ENCODE results near the gene HIRIP3. TPM values are rescaled to one million over a fixed set of nuclear protein-coding genes. Genes with fewer than 3 reads are reported as not detected.

Gene HIRIP3
- total and polyA plus RNA-seq, 2 donors (not counting 3 experiments of a cell fraction or from before 2014, with no cell fraction given): 6.7 to 8.6 TPM

- Histone ChIP-seq H3K27ac (ENCODE audit: insufficient read depth, low read depth, low read length) (no peak overlapping the region), H3K9ac (replicated peaks; ENCODE audit: extremely low read depth, insufficient read depth, low read length) (no peak overlapping the region), H3K4me3 (replicated peaks in 1 of 3; ENCODE audit: insufficient read depth in 1 of 3, low read depth in 1 of 3, low read length in 3 of 3) (no peak overlapping the region), H3K79me2 (ENCODE audit: control insufficient read depth, insufficient read depth, low read length) (no peaks in the 10 kb centered on the region), H3K36me3 (ENCODE audit: control insufficient read depth in 2 of 2, extremely low read depth in 1 of 2, insufficient read depth in 2 of 2, low read length in 2 of 2) (no peaks in the 10 kb centered on the region), H3K27me3 (ENCODE audit: control insufficient read depth in 2 of 2, insufficient read depth in 2 of 2, low read length in 2 of 2) (peaks cover 19 to 20% of the 10 kb centered on the region in 2 experiments), H3K4me1 (ENCODE audit: control insufficient read depth, extremely low read depth, insufficient read depth, low read length) (no peaks in the 10 kb centered on the region), H3K9me1 (replicated peaks; ENCODE audit: control insufficient read depth, extremely low read depth, insufficient read depth, low read length) (no peaks in the 10 kb centered on the region), H3K4me2 (ENCODE audit: insufficient read depth, low read length) (no peak overlapping the region), H4K20me1 (replicated peaks; ENCODE audit: control insufficient read depth, extremely low read depth, insufficient read depth, low read length) (no peaks in the 10 kb centered on the region), H3K9me3 (replicated peaks; ENCODE audit: control insufficient read depth, insufficient read depth, low read length) (no peaks in the 10 kb centered on the region), H2AFZ (ENCODE audit: low read depth, low read length) (no peak overlapping the region)
- dilution Hi-C loops (cut with MboI; ENCODE audit: extremely low pct_ligation_motif_present, low sequenced_read_pairs): no loop called here
- DNase-seq (ENCODE audit: low read depth, low spot score) (no peak), FAIRE-seq (no peak)
- intact Hi-C loops (cut with micrococcal nuclease): loop anchor here (2.0 kb wide), 1 partner anchor 22 kb away; no protein-coding TSS in a partner anchor
- BruUV-seq (replicated peaks): no TSS peak
- TF ChIP-seq GATA2 (IDR thresholded peaks at IDR 0.05; ENCODE audit: insufficient read depth, insufficient read length, low read depth, low read length): no peak
- POLR2A ChIA-PET: no interaction called here
- CTCF ChIA-PET: interaction anchor here (0.8 to 3.1 kb wide), 10 partner anchors 10 to 344 kb away, joined by 3 to 33 read pairs (median 6); partner anchors contain the start of genes PAGR1 and TMEM219
These were observed 37.9 kb upstream of the HIRIP3 start for GRCh38 chr16:30033270-30033669.

- H3K79me2 ChIP-seq (ENCODE audit: control insufficient read depth, insufficient read depth, low read length): no peaks in the 10 kb centered on the region
- no peak overlapping the region for H3K9ac ChIP-seq (replicated peaks; ENCODE audit: extremely low read depth, insufficient read depth, low read length)
- no peak overlapping the region for H3K27ac ChIP-seq (ENCODE audit: insufficient read depth, low read depth, low read length)
- ChIA-PET POLR2A (interaction anchor here (0.7 kb wide), 1 partner anchor 33 kb away, joined by 3 read pairs; the partner anchor contains the start of gene ALDOA), CTCF (interaction anchor here (0.5 to 3.1 kb wide), 46 partner anchors 8 to 566 kb away, joined by 3 to 79 read pairs (median 3); partner anchors contain the start of genes ASPHD1, C16orf92, PAGR1 and TAOK2)
- no peak overlapping the region for H3K4me2 ChIP-seq (ENCODE audit: insufficient read depth, low read length)
- peaks cover 19 to 20% of the 10 kb centered on the region in 2 experiments for H3K27me3 ChIP-seq (ENCODE audit: control insufficient read depth in 2 of 2, insufficient read depth in 2 of 2, low read length in 2 of 2)
- H3K9me3 ChIP-seq (replicated peaks; ENCODE audit: control insufficient read depth, insufficient read depth, low read length): no peaks in the 10 kb centered on the region
- H3K4me3 ChIP-seq (replicated peaks in 1 of 3; ENCODE audit: insufficient read depth in 1 of 3, low read depth in 1 of 3, low read length in 3 of 3): no peak overlapping the region
- BruUV-seq (replicated peaks): no TSS peak
- DNase-seq (ENCODE audit: low read depth, low spot score) (peak; percentile 56), FAIRE-seq (peak; percentile 93)
- no peaks in the 10 kb centered on the region for H3K4me1 ChIP-seq (ENCODE audit: control insufficient read depth, extremely low read depth, insufficient read depth, low read length)
- H3K9me1 ChIP-seq (replicated peaks; ENCODE audit: control insufficient read depth, extremely low read depth, insufficient read depth, low read length): no peaks in the 10 kb centered on the region
- no peak overlapping the region for H2AFZ ChIP-seq (ENCODE audit: low read depth, low read length)
- intact Hi-C loops (cut with micrococcal nuclease) (loop anchor here (1.0 to 2.0 kb wide), 2 partner anchors 23 to 332 kb away; no protein-coding TSS in a partner anchor), dilution Hi-C loops (cut with MboI; ENCODE audit: extremely low pct_ligation_motif_present, low sequenced_read_pairs) (no loop called here)
- no peak for TF ChIP-seq EZH2 (IDR thresholded peaks at IDR 0.05; ENCODE audit: borderline replicate concordance, low read depth, low read length, severe bottlenecking)
- TF ChIP-seq MAX (IDR thresholded peaks at IDR 0.05; ENCODE audit: insufficient read depth, insufficient read length): no peak
- no peak for TF ChIP-seq POLR2A (IDR thresholded peaks at IDR 0.05; ENCODE audit: low read depth, low read length)
- TF ChIP-seq GATA2 (IDR thresholded peaks at IDR 0.05; ENCODE audit: insufficient read depth, insufficient read length, low read depth, low read length): no peak
- no peak for TF ChIP-seq POLR2AphosphoS5 (IDR thresholded peaks at IDR 0.05; ENCODE audit: insufficient read depth, low read depth, low read length)
- TF ChIP-seq FOS (IDR thresholded peaks at IDR 0.05; ENCODE audit: borderline replicate concordance, insufficient read depth, low read length): no peak
- no peak for TF ChIP-seq MYC (IDR thresholded peaks at IDR 0.05; ENCODE audit: low read depth, low read length)
- TF ChIP-seq JUN (IDR thresholded peaks at IDR 0.05; ENCODE audit: borderline replicate concordance, insufficient read depth, insufficient read length, low read depth): no peak
- TF ChIP-seq CTCF (IDR thresholded peaks at IDR 0.05; ENCODE audit: extremely low read depth in 1 of 2, insufficient read depth in 1 of 2, low read depth in 1 of 2, low read length in 2 of 2): peak; percentile 75 to 80
- H4K20me1 ChIP-seq (replicated peaks; ENCODE audit: control insufficient read depth, extremely low read depth, insufficient read depth, low read length): no peaks in the 10 kb centered on the region
- H3K36me3 ChIP-seq (ENCODE audit: control insufficient read depth in 2 of 2, extremely low read depth in 1 of 2, insufficient read depth in 2 of 2, low read length in 2 of 2): no peaks in the 10 kb centered on the region
These were observed 36.8 kb upstream of the HIRIP3 start for GRCh38 chr16:30032083-30032819.
